HG03521 (cell line): Measurements from ENCODE around the gene C2orf76.
A peak's percentile ranks its signal among the peaks of the same experiment; 100 is the strongest.

Experiments used
- ATAC-seq: cut with Tn5 transposase; IDR thresholded peaks from one replicate; pipeline ENCODE4 v1.9.1; 2021; ENCODE audit warnings: mild to moderate bottlenecking, moderate library complexity; ENCODE audit not compliant: unreplicated experiment

Gene C2orf76

DNA sequence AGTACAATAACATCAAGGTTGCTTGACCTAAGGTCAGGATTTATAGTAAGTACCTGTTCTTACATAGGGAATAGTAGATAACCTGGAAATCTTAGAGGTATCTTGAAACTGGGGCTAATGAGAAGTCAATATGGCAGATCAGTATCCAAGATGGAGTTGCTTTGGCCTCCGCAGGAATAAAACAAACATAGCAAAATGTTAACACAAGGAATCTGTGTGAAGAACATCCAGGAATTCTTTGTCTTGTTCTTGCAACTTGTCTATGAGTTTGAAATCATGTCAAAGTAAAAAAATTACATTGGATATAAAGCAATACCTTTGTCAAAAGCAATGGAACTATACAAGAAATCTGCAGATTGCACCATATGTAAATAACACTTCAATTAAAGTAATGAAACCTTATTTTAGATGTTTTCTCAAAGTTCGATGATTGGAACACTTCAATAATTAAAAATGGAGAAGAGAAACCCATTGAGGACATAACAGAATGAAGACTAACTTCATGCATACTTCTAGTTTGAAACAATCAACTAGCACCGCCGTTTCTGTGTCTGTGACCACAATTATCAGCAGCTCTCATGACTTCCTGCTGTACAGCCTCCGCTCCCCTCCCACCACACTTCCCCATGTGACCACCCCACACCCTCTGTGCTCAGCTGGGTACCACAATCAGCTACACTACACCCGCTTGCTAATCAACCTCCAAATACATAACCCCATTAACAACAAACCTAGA lies 27.6 kb downstream of the C2orf76 start:
- peak; percentile 99 for ATAC-seq

DNA sequence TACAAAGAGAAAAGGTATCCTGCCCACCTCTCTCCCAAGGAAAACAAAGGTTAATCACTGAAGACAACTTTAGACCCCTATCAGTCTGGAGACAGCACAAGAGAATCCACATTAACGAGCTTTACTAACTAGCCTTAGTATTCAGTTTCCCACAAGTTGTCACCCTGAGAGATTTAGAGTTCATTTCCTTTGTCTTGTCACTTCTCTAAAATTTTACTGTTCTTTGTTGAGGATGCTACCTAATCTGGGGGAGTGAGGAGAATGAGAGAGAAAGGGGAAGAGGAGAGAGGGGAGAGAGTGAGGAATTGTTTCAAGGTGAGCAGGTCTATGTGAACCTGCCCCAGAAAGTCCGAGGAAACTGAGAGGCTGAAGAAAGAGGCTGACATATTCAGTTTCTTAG lies 28.4 kb downstream of the C2orf76 start:
- no peak for ATAC-seq

- ATAC-seq: no peak
Observed at GRCh38 chr2:119337749-119338148, 28.9 kb downstream of the C2orf76 start.

GRCh38 chr2:119333833-119334232 lies 32.8 kb downstream of the C2orf76 start:
- no peak for ATAC-seq

DNA sequence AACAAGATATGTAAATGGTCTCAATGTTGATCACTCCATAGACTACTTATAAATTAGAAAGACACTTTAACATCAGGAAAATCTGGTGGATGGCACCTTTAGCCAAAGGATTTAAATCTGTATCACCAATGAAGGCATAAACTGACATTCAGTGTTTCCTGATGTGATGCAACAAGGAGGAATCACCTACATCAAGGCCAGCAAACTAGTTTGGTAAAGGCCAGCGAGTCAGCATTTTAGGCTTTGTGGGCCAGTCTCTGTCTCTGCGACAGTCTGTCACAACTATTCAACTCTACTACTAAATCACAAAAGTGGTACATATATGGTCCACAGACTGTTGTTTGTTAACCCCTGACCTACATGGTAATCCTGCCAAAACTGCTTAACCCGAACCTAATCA lies 33.3 kb downstream of the C2orf76 start:
- no peak for ATAC-seq

GRCh38 chr2:119332953-119333352 lies 33.7 kb downstream of the C2orf76 start:
- no peak for ATAC-seq

DNA sequence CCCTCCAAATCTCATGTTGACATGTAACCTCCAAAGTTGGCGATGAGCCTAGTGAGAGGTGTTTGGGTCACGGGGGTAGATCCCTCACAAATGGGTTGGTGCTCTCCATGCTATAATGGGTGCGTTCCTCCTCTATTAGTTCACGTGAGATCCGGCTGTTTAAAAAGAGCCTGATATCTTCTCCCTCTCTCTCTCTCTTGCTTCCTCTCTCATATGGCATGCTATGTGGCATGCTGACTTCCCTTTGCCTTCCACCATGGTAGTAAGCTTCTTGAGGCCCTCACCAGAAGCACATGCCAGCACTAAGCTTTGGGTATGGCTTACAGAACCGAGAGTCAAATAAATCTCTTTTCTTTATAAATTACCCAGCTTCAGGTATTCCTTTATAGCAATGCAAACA lies 39.2 kb downstream of the C2orf76 start:
- ATAC-seq: no peak

GRCh38 chr2:119326938-119327337 lies 39.7 kb downstream of the C2orf76 start:
- ATAC-seq: no peak

DNA sequence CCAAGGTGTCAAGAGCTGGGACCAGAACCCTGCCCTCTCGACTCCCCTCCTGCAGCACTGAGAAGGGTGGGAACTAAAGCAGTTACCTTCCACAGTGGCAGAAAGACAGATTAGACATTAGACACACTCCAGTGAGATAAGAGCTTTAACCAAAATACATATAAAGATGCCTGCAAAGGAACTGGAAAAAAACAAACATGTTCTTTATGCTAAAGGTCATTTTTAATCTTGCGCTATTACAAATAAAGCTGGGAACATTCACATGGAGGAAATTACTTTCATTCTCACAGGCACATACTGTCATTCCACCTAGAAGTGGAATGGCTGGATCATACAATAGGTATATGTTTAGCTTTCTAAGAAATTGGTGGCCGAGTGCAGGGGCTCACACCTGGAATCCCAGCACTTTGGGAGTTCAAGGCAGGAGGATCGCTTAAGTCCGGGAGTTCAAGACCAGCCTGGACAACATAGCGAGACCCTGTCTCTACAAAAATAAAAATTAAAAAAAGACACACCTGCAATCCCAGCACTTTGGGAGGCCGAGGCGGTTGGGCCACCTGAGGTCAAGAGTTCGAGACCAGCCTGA lies 41.9 kb downstream of the C2orf76 start:
- no peak for ATAC-seq

DNA sequence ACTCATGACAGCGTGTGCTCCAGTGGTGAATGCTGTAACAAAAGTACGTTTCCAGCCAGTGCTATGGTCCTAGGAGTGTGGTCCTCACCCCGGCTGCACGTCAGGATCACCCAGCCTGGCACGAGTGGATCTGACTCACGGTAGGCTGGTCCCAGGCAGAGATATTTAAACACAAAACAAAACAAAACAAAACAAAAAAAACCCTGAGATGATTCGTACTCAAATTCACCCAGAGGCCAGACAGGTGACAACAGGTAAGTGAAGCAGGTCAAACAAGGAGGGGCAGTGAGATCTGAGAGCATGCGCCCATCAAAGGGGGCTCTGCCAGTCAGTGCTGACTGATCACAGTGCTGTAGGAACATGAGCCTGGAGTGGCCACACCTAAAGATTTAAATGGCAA lies 43.2 kb downstream of the C2orf76 start:
- no peak for ATAC-seq

DNA sequence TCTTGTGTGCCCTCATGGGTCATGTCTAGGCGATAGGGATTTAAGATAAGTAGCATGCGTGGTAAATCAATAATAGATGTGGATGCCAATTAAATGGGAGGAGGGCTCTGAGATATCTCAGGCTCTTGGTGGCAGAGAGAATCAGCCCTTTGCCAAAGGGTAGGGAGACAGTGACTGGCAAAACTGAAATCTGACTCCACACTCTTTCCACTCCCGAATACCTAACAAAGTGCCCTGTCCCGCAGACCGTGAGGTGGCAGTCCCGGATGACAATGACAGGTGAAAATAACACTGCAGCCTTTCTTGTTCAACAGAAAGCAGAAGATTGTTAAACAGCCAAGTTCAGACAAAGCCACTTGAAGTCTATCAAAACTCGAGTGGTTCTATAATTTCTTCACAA lies 47.0 kb downstream of the C2orf76 start:
- no peak for ATAC-seq

DNA sequence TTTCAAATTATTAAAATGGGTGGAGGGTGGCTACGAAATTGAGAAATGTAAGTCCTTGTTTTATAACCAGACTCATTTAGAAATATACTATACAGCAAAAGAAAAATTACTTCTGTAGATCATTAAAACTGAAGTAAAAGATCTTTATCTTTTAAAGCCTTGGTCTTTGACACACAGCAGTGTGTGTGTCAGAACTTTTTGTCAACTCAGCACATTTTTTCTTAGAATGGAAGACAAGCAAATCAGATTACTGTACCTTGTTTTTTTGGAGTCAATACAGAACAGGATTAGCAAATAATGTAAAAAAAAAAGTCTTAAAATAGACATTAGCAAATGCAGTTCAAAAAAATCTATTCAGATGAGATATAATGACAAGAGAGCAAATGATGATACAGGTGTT lies 49.1 kb downstream of the C2orf76 start:
- no peak for ATAC-seq

GRCh38 chr2:119316066-119316465 lies 50.6 kb downstream of the C2orf76 start:
- ATAC-seq: no peak

DNA sequence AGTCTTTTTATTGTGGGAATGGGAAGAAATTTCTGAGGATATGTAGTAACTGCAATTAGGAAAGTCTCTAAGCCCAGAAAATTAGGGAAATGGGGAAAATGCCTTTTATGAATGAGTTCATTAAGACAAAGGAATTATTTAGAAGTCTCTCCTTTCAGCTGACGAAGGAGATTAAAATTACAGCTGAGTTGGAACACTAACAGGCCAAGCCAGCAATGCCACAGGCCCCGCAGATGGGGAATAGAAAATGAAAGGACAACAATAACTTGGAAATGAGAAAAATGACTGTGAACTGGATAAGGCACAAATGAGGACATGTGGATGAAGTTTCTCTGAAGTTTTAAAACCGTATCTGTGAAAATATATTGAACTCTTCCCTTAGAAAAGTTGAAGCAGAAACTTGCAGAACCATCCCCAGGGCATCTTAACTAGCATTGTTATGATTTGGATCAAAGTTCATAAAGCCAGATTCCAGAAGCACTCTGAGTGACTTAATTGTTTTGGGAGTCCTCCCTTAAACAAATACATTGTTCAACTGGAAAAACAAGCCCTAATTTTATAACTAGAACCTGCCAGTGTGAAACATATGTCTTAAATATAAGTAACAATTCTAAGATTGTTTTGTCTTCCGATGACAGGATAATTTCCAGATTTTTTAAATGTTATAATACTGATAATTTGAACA lies 51.3 kb downstream of the C2orf76 start:
- ATAC-seq: no peak

DNA sequence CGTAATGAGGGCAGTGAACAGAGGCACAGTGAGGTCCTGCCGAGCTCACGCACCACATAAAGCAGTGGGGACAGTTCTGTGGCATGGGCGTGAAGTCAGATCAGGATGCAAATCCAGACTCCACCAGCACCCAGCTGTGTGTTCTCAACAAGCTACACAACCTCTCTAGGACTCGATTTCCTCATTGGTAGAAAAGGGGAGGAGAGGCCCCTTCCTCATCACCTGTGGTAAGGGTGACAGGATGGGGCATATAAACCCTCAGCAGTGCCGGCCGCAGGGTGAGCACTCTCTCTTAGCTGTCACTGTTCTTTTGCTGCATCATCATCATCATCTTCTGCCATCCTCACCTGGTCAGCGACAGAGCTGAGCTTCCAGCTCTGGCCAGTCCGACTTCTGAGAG lies 54.8 kb downstream of the C2orf76 start:
- ATAC-seq: no peak

DNA sequence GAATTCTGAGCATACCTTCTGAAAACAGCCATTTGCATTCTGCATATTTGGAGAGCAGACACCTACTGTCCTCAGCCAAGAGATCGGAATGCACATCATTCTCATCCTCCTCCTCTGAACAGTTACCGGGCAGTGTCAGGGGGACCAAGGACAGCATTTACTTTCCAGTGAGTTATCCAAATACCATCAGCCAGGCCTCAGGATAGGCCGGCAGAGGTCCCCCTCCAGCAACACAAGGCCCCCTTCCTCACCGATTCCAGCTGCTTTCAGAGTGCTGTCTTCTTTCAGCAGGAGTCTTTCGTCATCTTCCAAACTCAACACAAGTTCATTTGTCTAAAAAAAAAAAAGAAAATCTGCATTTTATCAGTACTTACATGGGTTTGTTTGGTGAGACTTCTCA lies 55.3 kb downstream of the C2orf76 start:
- no peak for ATAC-seq

DNA sequence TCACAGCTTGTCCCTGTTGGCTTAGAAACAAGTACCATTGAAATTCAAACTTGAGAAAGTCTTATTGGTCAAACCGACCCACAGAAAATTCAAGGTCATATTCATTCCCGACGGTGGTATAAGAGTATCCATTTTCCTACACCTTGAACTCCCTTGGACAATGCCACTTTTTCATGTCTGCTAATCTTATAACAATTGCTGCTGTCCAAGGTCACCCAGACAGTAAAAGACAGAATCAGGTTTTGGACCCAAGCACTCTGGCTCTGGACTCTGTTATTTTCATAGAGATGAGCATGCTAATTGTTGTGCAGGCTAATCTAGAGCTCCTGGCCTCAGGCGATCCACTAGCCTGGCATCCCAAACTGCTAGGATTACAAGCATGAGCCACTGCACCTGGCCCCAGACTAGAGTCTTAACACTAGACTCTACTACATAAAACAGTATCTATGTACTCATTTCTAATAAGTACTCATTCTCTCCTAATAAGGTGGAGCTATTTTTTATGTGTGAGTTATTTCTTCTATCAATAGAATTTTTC lies 57.8 kb downstream of the C2orf76 start:
- no peak for ATAC-seq

DNA sequence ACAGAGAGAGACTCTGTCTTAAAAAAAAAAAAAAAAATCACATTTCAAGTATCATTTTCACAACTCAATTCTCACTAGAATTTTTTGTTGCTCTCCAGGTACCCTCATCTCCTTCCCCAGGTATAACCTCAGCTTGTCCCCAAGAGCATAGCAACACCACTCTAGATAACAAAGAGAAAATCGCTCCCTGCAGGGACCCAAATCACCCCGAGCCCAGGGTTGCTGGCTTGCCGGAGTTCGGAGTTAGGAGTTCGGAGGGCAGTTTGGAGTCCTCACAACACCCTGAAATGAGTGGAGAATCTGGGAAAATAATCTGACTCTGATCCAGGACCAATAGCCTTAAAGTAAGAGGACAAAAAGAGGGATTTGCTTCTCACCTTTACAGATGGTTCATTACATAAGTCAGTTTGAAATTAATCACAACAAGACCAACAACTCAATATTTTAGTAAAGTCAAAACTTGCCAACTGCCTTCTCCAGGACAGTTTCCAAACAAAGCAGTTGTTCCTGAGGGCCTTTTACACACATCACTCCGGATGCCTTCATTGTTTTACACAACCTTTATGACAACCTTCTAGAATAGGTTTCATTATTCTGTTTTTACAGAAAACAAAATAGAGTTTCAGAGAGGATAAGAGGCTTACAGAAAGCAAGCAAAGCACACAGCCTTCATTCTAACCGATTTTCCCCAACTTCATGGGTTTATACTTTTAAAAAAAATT lies 59.1 kb downstream of the C2orf76 start:
- no peak for ATAC-seq

- no peak for ATAC-seq
Observed at GRCh38 chr2:119306196-119306590, 60.4 kb downstream of the C2orf76 start.

- no peak for ATAC-seq
Observed at GRCh38 chr2:119305497-119306195, 61.0 kb downstream of the C2orf76 start.

DNA sequence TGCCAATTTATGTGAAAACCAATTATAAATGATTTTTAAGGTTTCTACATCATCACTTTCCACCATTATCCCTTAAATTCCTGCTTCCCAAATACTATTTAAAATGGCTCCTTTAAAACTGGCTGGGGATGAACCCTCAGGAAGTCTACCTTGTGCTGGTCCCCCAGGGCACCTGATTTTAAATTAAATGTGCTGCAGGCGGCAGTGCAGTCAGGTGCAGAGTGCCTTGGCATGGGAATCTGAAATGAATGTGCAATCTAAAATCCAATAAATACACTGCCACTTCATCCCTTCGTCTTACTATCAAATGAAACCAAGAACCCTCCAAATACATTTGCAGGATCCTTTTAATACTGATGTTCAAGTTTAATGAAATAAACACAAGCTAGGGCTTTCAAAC lies 61.8 kb downstream of the C2orf76 start:
- no peak for ATAC-seq
